Mesothelial cell of epicardium (in vitro differentiated cells): ENCODE data around the gene CLDN17. TPM values are rescaled to one million over a fixed set of nuclear protein-coding genes. Genes with fewer than 3 reads are reported as not detected.
A peak's percentile ranks its signal among the peaks of the same experiment; 100 is the strongest.

Experiments
- DNase-seq, 2 experiments: peaks; one replicate each; pipeline ENCODE4 v3.0.0; 2021; ENCODE audit warnings: low spot score in 2 of 2; ENCODE audit not compliant: unreplicated experiment in 2 of 2
- H3K27ac Mint-ChIP-seq: 2 replicates; pipeline ENCODE4 v1.8.0; 2021; ENCODE audit warnings: mixed read lengths
- H3K27me3 Mint-ChIP-seq: 2 replicates; pipeline ENCODE4 v1.8.0; 2021; ENCODE audit warnings: low read depth, mixed read lengths
- H3K36me3 Mint-ChIP-seq: 2 replicates; pipeline ENCODE4 v1.8.0; 2021; ENCODE audit warnings: mixed read lengths
- H3K4me1 Mint-ChIP-seq: 2 replicates; pipeline ENCODE4 v1.8.0; 2021; ENCODE audit warnings: mixed read lengths
- H3K4me3 Mint-ChIP-seq: 2 replicates; pipeline ENCODE4 v1.8.0; 2021; ENCODE audit warnings: mild to moderate bottlenecking, moderate library complexity, mixed read lengths
- H3K9me3 Mint-ChIP-seq: 2 replicates; pipeline ENCODE4 v1.8.0; 2021; ENCODE audit warnings: mixed read lengths
- total RNA-seq: library from RNA; stranded (reverse); gene quantifications from 3 replicates; pipeline ENCODE4 v1.2.1, GENCODE V29; 2021
- TF ChIP-seq, protein P1 (sequence below): fragments of 200-600 bp; sonication (generic); IDR thresholded peaks from one replicate; pipeline ENCODE4 v1.5.0; 2021; ENCODE audit warnings: antibody characterized with exemption; ENCODE audit not compliant: unreplicated experiment

CLDN17 gene, protein sequence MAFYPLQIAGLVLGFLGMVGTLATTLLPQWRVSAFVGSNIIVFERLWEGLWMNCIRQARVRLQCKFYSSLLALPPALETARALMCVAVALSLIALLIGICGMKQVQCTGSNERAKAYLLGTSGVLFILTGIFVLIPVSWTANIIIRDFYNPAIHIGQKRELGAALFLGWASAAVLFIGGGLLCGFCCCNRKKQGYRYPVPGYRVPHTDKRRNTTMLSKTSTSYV
- total RNA-seq, result not detected in 3 replicates

DNA sequence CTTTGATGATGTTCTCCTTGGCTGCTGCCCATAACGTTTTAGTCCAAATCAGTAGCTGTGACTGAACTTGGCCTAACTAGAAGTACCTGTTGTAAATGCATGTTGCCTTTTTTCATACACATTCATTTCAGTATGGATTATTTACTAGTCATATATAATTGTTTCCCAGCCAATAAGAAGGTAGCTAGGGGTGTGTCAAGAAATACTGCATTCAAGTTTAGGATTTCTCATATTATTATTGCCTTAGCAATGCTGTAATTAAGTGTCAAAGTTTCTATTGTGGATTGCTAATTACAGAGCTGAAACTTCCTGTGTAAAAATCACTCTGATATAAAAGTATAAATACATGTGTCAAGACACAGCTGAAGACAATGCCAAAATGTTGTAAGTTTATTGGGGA lies at the start of gene CLDN17:
Gene CLDN17, minus strand, starts transcription at position 101 of the 400 bp plus-strand sequence. CDS start 188 bp downstream, outside the sequence.
- H3K27me3 Mint-ChIP-seq, result peaks cover 2% of the 10 kb centered on the region
- no peak within 1 kb of the TSS for H3K4me3 Mint-ChIP-seq
- TF ChIP-seq, protein P1, sequence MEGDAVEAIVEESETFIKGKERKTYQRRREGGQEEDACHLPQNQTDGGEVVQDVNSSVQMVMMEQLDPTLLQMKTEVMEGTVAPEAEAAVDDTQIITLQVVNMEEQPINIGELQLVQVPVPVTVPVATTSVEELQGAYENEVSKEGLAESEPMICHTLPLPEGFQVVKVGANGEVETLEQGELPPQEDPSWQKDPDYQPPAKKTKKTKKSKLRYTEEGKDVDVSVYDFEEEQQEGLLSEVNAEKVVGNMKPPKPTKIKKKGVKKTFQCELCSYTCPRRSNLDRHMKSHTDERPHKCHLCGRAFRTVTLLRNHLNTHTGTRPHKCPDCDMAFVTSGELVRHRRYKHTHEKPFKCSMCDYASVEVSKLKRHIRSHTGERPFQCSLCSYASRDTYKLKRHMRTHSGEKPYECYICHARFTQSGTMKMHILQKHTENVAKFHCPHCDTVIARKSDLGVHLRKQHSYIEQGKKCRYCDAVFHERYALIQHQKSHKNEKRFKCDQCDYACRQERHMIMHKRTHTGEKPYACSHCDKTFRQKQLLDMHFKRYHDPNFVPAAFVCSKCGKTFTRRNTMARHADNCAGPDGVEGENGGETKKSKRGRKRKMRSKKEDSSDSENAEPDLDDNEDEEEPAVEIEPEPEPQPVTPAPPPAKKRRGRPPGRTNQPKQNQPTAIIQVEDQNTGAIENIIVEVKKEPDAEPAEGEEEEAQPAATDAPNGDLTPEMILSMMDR, result no peak
- peaks cover 4% of the 10 kb centered on the region for H3K9me3 Mint-ChIP-seq
- H3K27ac Mint-ChIP-seq, result no peak within 1 kb of the TSS
- H3K4me1 Mint-ChIP-seq, result peaks cover 17% of the 10 kb centered on the region
- H3K36me3 Mint-ChIP-seq, result no peaks in the 10 kb centered on the region
- DNase-seq, result no peak

DNA sequence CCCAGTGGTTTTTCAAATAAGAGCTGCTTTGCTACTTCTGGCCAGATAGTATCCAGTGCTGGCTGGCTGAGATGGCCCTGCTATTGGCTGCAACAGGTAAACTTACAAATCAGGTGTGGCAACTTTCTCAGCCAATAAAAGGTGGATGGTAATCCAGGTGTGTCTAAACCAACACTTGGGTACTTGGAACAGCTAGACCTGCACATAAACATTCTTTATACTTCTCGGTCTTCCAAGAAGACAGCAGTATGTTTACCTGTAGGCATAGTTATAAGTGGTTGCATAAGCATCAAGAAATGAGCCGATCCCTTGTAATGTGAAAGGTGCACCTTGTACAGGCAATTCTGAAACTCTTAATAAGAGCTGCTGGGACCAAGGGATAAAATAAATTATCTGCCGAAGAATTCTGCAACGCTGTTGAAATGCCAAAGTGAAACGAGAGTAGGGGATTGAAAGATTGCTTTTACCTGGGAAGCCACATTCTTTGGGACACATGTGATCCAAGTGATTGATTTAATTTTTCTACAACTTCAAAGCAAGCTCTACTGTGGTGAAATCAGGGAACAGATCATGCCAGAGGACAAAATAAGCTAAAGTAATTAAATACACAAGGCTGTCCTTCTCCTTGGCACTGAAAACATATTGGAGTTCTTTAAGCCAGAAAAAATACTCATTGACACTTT lies 49.6 kb upstream of the CLDN17 start, which contains the start of gene CLDN8:
Gene CLDN8, minus strand, starts transcription at position 57 of the 683 bp plus-strand sequence. CDS start 172 bp downstream, outside the sequence.
- TF ChIP-seq, protein P1, result no peak
- Mint-ChIP-seq H3K27me3 (no peaks in the 10 kb centered on the region), H3K9me3 (no peaks in the 10 kb centered on the region), H3K4me3 (peak within 1 kb of the TSS; percentile 34), H3K4me1 (peaks cover 38% of the 10 kb centered on the region), H3K27ac (peak within 1 kb of the TSS; percentile 75), H3K36me3 (no peaks in the 10 kb centered on the region)
- DNase-seq, result no peak

DNA sequence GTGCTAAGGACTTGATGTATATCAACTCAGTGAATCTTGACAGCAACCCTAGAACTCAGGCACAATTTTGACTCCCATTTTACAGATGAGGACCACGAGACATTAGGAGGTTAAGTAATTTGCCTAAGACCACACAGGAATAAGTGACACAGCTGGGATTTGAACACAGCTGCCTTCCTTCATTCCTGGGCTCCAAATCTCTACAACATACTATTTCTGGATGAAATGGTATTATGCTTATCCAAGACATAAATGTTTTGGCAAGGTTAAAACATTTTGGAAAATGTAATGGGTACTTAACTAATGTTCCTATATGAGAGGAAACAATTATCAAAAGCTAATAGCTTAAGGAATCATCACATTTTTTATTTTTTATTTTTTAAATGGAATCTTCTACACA lies 44.5 kb upstream of the CLDN17 start:
- DNase-seq, result no peak
- Mint-ChIP-seq H3K36me3 (no peaks in the 10 kb centered on the region), H3K9me3 (no peaks in the 10 kb centered on the region), H3K4me3 (no peak overlapping the region), H3K27me3 (no peaks in the 10 kb centered on the region), H3K4me1 (peaks cover 17% of the 10 kb centered on the region), H3K27ac (no peak overlapping the region)
- TF ChIP-seq, protein P1, result no peak

DNA sequence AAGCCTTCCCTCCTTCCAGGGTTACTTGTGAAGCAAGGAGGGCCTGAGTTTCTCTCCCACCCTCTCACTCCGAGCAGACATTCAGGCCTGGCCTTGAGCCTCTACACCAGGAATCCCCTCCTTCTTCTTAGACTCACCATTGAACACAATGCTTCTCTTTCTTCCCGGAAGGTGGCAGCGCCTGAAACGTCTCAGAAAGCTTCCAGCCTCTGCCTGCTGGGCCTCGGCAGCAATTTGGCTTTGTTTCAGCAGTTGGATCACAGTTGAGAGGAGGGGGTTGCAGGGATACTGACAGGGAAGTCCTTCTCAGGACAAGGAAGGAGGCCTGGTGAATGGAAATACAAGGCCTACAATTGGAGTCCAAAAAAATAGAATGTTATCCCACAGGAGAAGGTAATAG lies 43.0 kb upstream of the CLDN17 start:
- TF ChIP-seq, protein P1, result no peak
- H3K4me1 Mint-ChIP-seq, result peaks cover 9% of the 10 kb centered on the region
- H3K9me3 Mint-ChIP-seq, result no peaks in the 10 kb centered on the region
- H3K36me3 Mint-ChIP-seq, result no peaks in the 10 kb centered on the region
- DNase-seq, result no peak
- no peak overlapping the region for H3K27ac Mint-ChIP-seq
- no peaks in the 10 kb centered on the region for H3K27me3 Mint-ChIP-seq
- no peak overlapping the region for H3K4me3 Mint-ChIP-seq

DNA sequence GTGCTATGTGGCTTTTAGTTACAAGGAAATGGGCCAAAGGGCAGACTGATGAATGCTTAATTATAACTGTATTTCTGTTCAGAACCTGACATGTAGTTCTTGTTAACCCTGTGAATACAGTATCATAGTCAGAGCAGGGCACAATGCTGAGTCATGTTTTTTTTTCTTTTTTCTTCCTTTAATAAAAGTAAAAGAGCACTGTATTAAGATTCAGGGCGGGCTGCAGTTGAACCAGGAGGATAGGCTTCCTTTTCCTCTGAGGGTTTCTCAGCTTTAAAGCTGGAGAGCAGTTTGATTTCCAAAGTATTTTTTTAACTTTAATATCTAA lies 40.6 kb upstream of the CLDN17 start:
- H3K4me1 Mint-ChIP-seq, result peaks cover 3% of the 10 kb centered on the region
- no peaks in the 10 kb centered on the region for H3K36me3 Mint-ChIP-seq
- TF ChIP-seq, protein P1, result no peak
- H3K4me3 Mint-ChIP-seq, result no peak overlapping the region
- DNase-seq, result no peak
- no peaks in the 10 kb centered on the region for H3K9me3 Mint-ChIP-seq
- H3K27ac Mint-ChIP-seq, result no peak overlapping the region
- no peaks in the 10 kb centered on the region for H3K27me3 Mint-ChIP-seq
